Measurements from ENCODE around the gene ALK. TPM values are rescaled to one million over a fixed set of nuclear protein-coding genes. Genes with fewer than 3 reads are reported as not detected.

ALK gene
- total and polyA plus RNA-seq, 10 of the 15 experiments (the other 5 are each of a cell fraction or from before 2014, with no cell fraction given), result 0.11 TPM; not detected in 9

DNA sequence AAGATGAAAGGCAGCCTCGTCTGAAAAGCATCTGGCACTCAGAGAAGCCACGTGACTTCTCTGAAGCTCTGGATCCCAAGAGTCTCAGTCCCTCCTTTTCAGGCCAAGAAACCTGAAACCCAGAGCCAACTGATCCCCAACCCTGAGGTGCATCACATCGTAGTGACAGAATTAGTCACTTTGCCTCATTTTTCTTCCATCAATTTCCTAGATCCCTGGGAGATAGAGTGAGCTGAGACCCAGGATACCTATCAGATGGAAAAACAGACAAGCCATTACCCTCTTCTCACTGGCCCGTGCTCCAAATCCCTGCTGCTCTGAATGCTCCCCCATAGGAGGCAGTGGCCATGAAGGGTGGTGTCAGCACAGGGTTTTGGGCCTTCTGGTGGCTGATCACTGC, 113.1 kb downstream of the ALK start:
- Histone ChIP-seq H4K20me1 (ENCODE audit: control insufficient read depth, insufficient read depth) (no peaks in the 10 kb centered on the region), H3K36me3 (ENCODE audit: control insufficient read depth in 2 of 2, insufficient read depth in 2 of 2, low read length in 1 of 2) (no peaks in the 10 kb centered on the region), H3K79me2 (ENCODE audit: control insufficient read depth, insufficient read depth, low read length) (no peaks in the 10 kb centered on the region), H3K4me2 (ENCODE audit: control insufficient read depth, insufficient read depth) (no peak overlapping the region), H3K27ac (ENCODE audit: control insufficient read depth, insufficient read depth) (no peak overlapping the region), H3K4me3 (no peak overlapping the region), H3K4me1 (ENCODE audit: control insufficient read depth, insufficient read depth, low read length) (no peaks in the 10 kb centered on the region), H3K9ac (ENCODE audit: control insufficient read depth, insufficient read depth, low read length) (no peak overlapping the region), H2AFZ (ENCODE audit: control insufficient read depth, low read depth, low read length) (no peak overlapping the region), H3K9me3 (replicated peaks; ENCODE audit: control insufficient read depth, insufficient read depth, low read length) (no peaks in the 10 kb centered on the region), H3K27me3 (replicated peaks in 1 of 2; ENCODE audit: control insufficient read depth in 2 of 2, insufficient read depth in 2 of 2, low read length in 1 of 2) (no peaks in the 10 kb centered on the region)
- ChIA-PET POLR2A (no interaction called here), CTCF (no interaction called here), RAD21 (ENCODE audit: unreplicated experiment) (no interaction called here), SMC1A (ENCODE audit: uncharacterized antibody, unreplicated experiment) (interaction anchor here (1.1 kb wide), 1 partner anchor 13 kb away, joined by 3 read pairs; no protein-coding TSS in a partner anchor)
- WGBS (ENCODE audit: insufficient coverage, insufficient replicate concordance, low lambda C conversion rate, missing lambda C conversion rate), result 0% methylated on average over 4 of the region's 4 CpGs
- ATAC-seq (no peak), FAIRE-seq (no peak), DNase-seq (ENCODE audit: low read depth, low spot score) (no peak)
- intact Hi-C loops (cut with micrococcal nuclease; ENCODE audit: unreplicated experiment), result no loop called here
- TF ChIP-seq SMC3 (IDR thresholded peaks at IDR 0.05; ENCODE audit: borderline replicate concordance, low read length), result no peak
- TF ChIP-seq TCF12 (IDR thresholded peaks at IDR 0.05; ENCODE audit: low read depth, low read length), result no peak
- TF ChIP-seq, protein P1, sequence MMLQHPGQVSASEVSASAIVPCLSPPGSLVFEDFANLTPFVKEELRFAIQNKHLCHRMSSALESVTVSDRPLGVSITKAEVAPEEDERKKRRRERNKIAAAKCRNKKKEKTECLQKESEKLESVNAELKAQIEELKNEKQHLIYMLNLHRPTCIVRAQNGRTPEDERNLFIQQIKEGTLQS (IDR thresholded peaks at IDR 0.05; ENCODE audit: borderline replicate concordance, extremely low read depth, low read depth, low read length), result no peak
- TF ChIP-seq, protein P2, sequence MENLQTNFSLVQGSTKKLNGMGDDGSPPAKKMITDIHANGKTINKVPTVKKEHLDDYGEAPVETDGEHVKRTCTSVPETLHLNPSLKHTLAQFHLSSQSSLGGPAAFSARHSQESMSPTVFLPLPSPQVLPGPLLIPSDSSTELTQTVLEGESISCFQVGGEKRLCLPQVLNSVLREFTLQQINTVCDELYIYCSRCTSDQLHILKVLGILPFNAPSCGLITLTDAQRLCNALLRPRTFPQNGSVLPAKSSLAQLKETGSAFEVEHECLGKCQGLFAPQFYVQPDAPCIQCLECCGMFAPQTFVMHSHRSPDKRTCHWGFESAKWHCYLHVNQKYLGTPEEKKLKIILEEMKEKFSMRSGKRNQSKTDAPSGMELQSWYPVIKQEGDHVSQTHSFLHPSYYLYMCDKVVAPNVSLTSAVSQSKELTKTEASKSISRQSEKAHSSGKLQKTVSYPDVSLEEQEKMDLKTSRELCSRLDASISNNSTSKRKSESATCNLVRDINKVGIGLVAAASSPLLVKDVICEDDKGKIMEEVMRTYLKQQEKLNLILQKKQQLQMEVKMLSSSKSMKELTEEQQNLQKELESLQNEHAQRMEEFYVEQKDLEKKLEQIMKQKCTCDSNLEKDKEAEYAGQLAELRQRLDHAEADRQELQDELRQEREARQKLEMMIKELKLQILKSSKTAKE (IDR thresholded peaks at IDR 0.05; ENCODE audit: low read depth, poor library complexity, severe bottlenecking), result no peak
- no TSS peak for BruUV-seq (replicated peaks)
- in situ Hi-C loops (cut with MboI), result no loop called here

DNA sequence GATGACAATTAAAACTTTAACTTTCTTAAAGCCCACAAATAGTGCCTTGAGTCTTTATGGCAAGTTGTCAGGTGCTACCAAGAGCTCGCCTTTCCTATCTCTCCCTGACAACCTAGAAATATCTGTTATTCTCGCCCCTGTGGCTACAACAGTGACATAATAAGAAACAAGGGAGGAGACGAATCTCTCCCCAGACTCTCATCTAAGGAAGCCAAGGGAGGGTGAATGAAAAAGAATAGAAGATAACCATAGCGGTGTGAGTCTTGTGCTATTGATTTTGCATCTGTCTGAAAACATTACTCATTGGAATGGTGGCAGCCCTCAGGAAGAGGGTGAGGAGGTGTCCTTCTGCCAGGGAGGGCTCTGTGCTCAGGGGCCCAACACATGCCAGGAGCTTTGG, 114.3 kb downstream of the ALK start:
- no TSS peak for BruUV-seq (replicated peaks)
- Histone ChIP-seq H2AFZ (ENCODE audit: control insufficient read depth, low read depth, low read length) (no peak overlapping the region), H3K27ac (ENCODE audit: control insufficient read depth, insufficient read depth) (no peak overlapping the region), H3K79me2 (ENCODE audit: control insufficient read depth, insufficient read depth, low read length) (no peaks in the 10 kb centered on the region), H3K27me3 (replicated peaks in 1 of 2; ENCODE audit: control insufficient read depth in 2 of 2, insufficient read depth in 2 of 2, low read length in 1 of 2) (no peaks in the 10 kb centered on the region), H3K4me1 (ENCODE audit: control insufficient read depth, insufficient read depth, low read length) (no peaks in the 10 kb centered on the region), H3K36me3 (ENCODE audit: control insufficient read depth in 2 of 2, insufficient read depth in 2 of 2, low read length in 1 of 2) (no peaks in the 10 kb centered on the region), H3K9ac (ENCODE audit: control insufficient read depth, insufficient read depth, low read length) (no peak overlapping the region), H3K9me3 (replicated peaks; ENCODE audit: control insufficient read depth, insufficient read depth, low read length) (no peaks in the 10 kb centered on the region), H3K4me2 (ENCODE audit: control insufficient read depth, insufficient read depth) (no peak overlapping the region), H3K4me3 (no peak overlapping the region), H4K20me1 (ENCODE audit: control insufficient read depth, insufficient read depth) (no peaks in the 10 kb centered on the region)
- ChIA-PET RAD21 (ENCODE audit: unreplicated experiment) (no interaction called here), POLR2A (no interaction called here), SMC1A (ENCODE audit: uncharacterized antibody, unreplicated experiment) (interaction anchor here (1.1 kb wide), 1 partner anchor 27 kb away, joined by 3 read pairs; no protein-coding TSS in a partner anchor), CTCF (no interaction called here)
- 28% methylated on average over 4 of the region's 4 CpGs for WGBS (ENCODE audit: insufficient coverage, insufficient replicate concordance, low lambda C conversion rate, missing lambda C conversion rate)
- ATAC-seq (no peak), FAIRE-seq (no peak), DNase-seq (ENCODE audit: low read depth, low spot score) (no peak)
- in situ Hi-C loops (cut with MboI) (no loop called here), intact Hi-C loops (cut with micrococcal nuclease; ENCODE audit: unreplicated experiment) (no loop called here)
- no peak for TF ChIP-seq BRCA1 (IDR thresholded peaks at IDR 0.05; ENCODE audit: low read depth, low read length)
- no peak for TF ChIP-seq ZSCAN29 (IDR thresholded peaks at IDR 0.05)
- TF ChIP-seq NFYA (IDR thresholded peaks at IDR 0.05; ENCODE audit: borderline replicate concordance, low read depth, low read length), result no peak
- no peak for TF ChIP-seq CEBPB (IDR thresholded peaks at IDR 0.05; ENCODE audit: borderline replicate concordance in 1 of 2, low read depth in 2 of 2, low read length in 2 of 2)
- TF ChIP-seq, protein P3, sequence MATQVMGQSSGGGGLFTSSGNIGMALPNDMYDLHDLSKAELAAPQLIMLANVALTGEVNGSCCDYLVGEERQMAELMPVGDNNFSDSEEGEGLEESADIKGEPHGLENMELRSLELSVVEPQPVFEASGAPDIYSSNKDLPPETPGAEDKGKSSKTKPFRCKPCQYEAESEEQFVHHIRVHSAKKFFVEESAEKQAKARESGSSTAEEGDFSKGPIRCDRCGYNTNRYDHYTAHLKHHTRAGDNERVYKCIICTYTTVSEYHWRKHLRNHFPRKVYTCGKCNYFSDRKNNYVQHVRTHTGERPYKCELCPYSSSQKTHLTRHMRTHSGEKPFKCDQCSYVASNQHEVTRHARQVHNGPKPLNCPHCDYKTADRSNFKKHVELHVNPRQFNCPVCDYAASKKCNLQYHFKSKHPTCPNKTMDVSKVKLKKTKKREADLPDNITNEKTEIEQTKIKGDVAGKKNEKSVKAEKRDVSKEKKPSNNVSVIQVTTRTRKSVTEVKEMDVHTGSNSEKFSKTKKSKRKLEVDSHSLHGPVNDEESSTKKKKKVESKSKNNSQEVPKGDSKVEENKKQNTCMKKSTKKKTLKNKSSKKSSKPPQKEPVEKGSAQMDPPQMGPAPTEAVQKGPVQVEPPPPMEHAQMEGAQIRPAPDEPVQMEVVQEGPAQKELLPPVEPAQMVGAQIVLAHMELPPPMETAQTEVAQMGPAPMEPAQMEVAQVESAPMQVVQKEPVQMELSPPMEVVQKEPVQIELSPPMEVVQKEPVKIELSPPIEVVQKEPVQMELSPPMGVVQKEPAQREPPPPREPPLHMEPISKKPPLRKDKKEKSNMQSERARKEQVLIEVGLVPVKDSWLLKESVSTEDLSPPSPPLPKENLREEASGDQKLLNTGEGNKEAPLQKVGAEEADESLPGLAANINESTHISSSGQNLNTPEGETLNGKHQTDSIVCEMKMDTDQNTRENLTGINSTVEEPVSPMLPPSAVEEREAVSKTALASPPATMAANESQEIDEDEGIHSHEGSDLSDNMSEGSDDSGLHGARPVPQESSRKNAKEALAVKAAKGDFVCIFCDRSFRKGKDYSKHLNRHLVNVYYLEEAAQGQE (IDR thresholded peaks at IDR 0.05; ENCODE audit: low read depth, low read length), result no peak
- no peak for TF ChIP-seq NFYB (IDR thresholded peaks at IDR 0.05; ENCODE audit: insufficient read depth, low read depth, low read length)
- TF ChIP-seq CREB1 (IDR thresholded peaks at IDR 0.05; ENCODE audit: low read depth), result no peak

Data from GM12878 (cell line).